ENCODE results near the gene KRT3. TPM values are rescaled to one million over a fixed set of nuclear protein-coding genes. Genes with fewer than 3 reads are reported as not detected.

Gene KRT3
- total and polyA plus RNA-seq, 10 of the 15 experiments (the other 5 are each of a cell fraction or from before 2014, with no cell fraction given), result not detected

DNA sequence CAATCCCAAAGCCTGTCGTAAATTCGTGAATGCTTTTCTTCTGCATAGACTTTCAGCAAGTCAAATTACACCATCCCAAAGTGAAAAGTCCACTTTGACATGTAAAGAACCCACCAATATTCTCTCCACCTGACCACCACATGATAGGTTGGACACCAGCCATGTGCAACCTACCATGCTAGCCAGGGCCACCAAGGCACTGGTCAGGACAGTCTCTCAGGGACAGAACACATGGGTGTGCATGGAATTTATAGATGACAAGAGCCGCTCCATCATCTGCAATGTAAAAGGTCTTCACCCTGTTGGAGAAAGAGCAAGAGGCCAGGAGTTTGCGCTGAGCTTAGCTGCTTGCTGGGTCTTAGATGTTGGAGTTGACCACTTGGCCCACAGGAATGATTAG lies 13.4 kb downstream of the KRT3 start:
- RAD21 ChIA-PET (ENCODE audit: unreplicated experiment), result no interaction called here
- ATAC-seq, result no peak
- 35% methylated on average over 4 of the region's 4 CpGs for WGBS (ENCODE audit: insufficient coverage, insufficient replicate concordance, low lambda C conversion rate, missing lambda C conversion rate)
- DNase-seq (ENCODE audit: low read depth, low spot score), result no peak
- no TSS peak for BruUV-seq (replicated peaks)
- H3K27ac ChIP-seq (ENCODE audit: control insufficient read depth, insufficient read depth), result no peak overlapping the region
- SMC1A ChIA-PET (ENCODE audit: uncharacterized antibody, unreplicated experiment), result no interaction called here
- POLR2A ChIA-PET, result no interaction called here
- H3K9me3 ChIP-seq (replicated peaks; ENCODE audit: control insufficient read depth, insufficient read depth, low read length), result no peaks in the 10 kb centered on the region
- no peak overlapping the region for H2AFZ ChIP-seq (ENCODE audit: control insufficient read depth, low read depth, low read length)
- no peaks in the 10 kb centered on the region for H3K4me1 ChIP-seq (ENCODE audit: control insufficient read depth, insufficient read depth, low read length)
- TF ChIP-seq, protein P1, sequence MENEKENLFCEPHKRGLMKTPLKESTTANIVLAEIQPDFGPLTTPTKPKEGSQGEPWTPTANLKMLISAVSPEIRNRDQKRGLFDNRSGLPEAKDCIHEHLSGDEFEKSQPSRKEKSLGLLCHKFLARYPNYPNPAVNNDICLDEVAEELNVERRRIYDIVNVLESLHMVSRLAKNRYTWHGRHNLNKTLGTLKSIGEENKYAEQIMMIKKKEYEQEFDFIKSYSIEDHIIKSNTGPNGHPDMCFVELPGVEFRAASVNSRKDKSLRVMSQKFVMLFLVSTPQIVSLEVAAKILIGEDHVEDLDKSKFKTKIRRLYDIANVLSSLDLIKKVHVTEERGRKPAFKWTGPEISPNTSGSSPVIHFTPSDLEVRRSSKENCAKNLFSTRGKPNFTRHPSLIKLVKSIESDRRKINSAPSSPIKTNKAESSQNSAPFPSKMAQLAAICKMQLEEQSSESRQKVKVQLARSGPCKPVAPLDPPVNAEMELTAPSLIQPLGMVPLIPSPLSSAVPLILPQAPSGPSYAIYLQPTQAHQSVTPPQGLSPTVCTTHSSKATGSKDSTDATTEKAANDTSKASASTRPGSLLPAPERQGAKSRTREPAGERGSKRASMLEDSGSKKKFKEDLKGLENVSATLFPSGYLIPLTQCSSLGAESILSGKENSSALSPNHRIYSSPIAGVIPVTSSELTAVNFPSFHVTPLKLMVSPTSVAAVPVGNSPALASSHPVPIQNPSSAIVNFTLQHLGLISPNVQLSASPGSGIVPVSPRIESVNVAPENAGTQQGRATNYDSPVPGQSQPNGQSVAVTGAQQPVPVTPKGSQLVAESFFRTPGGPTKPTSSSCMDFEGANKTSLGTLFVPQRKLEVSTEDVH (IDR thresholded peaks at IDR 0.05; ENCODE audit: low read depth, partially characterized antibody), result no peak
- no peak for TF ChIP-seq ZZZ3 (IDR thresholded peaks at IDR 0.05; ENCODE audit: control insufficient read depth, insufficient read length, low read depth)
- no peak for TF ChIP-seq SREBF2 (IDR thresholded peaks at IDR 0.05; ENCODE audit: low read length)
- TF ChIP-seq NFYA (IDR thresholded peaks at IDR 0.05; ENCODE audit: borderline replicate concordance, low read depth, low read length), result no peak
- no peak for TF ChIP-seq LARP7 (IDR thresholded peaks at IDR 0.05)
- H3K4me2 ChIP-seq (ENCODE audit: control insufficient read depth, insufficient read depth), result no peak overlapping the region
- in situ Hi-C loops (cut with MboI) (no loop called here), intact Hi-C loops (cut with micrococcal nuclease; ENCODE audit: unreplicated experiment) (no loop called here)
- H3K27me3 ChIP-seq (replicated peaks in 1 of 2; ENCODE audit: control insufficient read depth in 2 of 2, insufficient read depth in 2 of 2, low read length in 1 of 2), result peaks cover 1 to 3% of the 10 kb centered on the region in 2 experiments; a peak in 3 of 4 replicates
- no peak overlapping the region for H3K9ac ChIP-seq (ENCODE audit: control insufficient read depth, insufficient read depth, low read length)
- no peaks in the 10 kb centered on the region for H4K20me1 ChIP-seq (ENCODE audit: control insufficient read depth, insufficient read depth)
- FAIRE-seq, result no peak
- H3K36me3 ChIP-seq (ENCODE audit: control insufficient read depth in 2 of 2, insufficient read depth in 2 of 2, low read length in 1 of 2), result no peaks in the 10 kb centered on the region
- H3K4me3 ChIP-seq, result no peak overlapping the region
- CTCF ChIA-PET, result no interaction called here
- H3K79me2 ChIP-seq (ENCODE audit: control insufficient read depth, insufficient read depth, low read length), result no peaks in the 10 kb centered on the region

All from GM12878 (cell line).